Activated CD4-positive, alpha-beta T cell treated with anti-CD3 and anti-CD28 coated beads, Interleukin-2, amount 50 U/mL, for 4 hours (primary cell): Measurements from ENCODE around the gene MOCS3.
"Not testable (repeated sequence)": the region's sequence is repeated elsewhere in the genome, so short reads cannot be mapped to it uniquely, and the experiment has no call there.

ENCODE experiments used
- DNase-seq, 2 experiments: peaks; one replicate each; pipeline ENCODE4 v3.0.0-alpha.2; 2020

Gene MOCS3

DNA sequence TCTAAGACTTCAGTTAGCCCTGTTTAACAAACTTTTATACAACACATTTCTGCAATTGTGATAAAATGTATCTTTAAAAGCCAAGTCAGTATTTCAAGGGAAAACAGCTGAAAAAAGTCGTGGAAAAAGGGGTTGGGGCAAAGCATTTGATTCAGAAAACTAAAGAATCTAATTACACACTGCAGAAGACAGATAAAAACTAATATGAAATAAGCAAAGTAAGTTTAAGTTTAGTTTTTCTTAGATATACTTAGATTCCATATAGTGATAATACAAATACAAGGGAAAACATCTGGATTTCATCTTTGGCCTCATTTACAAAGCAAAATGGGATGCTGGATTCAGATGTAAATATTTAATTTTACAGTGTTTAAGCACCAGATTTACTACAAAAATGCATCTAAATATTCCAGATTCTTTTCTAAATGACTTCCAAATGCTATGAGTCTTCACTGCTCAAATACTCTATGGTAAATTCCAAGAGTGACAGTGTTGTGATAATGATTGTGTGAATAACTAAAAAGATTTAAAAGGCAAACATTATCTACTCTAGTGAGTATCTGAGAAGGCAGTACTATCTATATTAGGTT, 25.8 kb upstream of the MOCS3 start:
- DNase-seq = no peak

DNA sequence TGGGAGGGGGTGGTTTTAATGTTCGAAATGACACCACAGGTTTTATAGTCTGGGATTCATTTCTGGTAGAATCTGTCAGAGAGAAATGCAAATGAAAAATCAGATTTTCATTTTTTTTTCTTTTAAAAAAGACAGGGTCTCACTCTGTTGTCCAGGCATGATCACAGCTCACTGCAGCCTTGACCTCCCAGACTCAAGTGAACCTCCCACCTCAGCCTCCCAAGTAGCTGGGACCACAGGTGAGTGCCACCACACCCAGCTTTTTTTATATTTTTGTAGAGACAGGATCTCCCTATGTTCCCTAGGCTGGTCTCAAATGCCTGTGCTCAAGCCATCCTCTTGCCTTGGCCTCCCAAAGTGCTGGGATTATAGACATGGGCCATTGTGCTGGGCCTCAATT, 25.0 kb upstream of the MOCS3 start:
- no peak for DNase-seq

DNA sequence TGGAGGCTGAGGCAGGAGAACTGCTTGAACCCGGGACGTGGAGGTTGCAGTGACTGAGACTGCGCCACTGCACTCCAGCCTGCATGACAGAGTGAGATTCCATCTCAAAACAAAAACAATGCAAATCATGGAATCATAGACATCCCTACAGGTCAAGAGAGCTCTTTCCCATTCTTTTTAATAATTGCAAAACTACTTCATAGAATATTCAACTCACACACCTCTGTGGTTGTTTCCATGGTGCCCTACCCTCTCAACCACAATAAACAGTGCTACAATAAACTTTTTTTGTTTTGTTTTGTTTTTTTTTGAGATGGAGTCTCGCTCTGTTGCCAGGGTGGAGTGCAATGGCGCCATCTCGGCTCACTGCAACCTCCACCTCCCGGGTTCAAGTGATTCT, 15.5 kb upstream of the MOCS3 start:
- no peak for DNase-seq

DNA sequence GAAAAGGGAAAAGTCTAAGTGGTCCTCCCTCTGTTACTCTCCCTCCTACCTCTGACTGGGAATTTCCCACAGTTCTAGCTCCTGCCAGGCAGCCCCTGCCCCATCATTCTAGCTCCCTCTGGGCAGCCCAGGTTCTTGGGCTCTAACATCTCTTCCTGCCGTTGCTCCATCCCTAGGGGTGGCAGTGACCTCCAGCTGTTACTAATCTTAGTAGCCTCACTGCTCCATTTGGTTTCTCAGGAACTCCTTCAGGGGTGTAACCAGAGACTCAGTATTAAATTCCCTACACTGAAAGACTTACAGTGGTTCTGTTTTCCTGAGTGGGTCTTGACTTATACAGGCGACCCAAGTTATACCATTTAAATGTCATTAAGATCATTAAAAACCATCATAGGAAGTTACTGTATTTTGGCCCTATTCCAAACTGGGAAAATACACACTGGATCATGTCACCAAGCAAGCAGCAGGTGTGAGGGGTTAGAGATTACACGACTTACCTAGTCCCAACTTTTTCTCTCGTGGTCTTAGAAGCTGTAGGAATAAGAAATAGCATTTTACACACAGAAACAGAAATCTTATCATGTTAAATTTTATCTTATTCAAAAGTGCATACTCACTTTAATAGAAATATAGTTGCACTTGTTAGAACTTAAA, 10.4 kb upstream of the MOCS3 start:
- no peak for DNase-seq

DNA sequence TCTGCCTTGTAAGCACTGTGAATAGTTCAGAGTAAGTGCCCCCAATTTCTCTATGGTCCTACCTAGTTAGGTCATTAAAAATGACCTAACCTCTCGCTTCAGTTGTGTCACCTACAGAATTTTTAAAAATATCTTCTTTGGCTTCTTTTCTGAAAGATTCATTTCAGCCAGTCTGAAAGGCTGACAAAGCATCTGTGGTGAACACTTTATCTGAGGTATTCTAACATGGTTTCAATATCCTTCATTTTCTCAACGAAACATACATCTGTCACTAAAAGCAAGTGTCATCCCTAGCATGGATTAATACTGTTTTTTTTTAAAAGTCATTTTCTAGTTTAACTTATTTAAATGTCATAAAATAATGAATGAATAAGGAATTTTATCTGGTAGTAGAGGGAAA, 5.4 kb upstream of the MOCS3 start:
- no peak for DNase-seq

DNA sequence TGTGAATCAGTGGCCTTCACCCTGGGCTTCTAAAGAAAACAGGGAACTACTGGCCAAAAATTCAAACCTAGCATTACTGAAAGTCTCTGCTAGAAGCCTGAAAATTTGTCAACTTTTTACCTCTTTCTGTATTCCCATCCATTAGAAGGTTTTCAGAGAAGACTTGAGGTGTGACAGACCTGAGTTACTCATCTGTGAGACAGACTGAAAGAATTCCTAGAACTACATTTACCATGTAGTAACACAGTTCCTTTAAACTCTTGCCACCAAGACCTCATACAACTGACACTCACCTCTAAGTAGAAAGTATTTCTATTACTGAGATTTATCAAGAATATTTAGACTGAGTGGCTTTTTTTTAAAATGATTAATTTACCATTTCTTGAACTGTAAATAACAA, 4.8 kb upstream of the MOCS3 start:
- DNase-seq = no peak

DNA sequence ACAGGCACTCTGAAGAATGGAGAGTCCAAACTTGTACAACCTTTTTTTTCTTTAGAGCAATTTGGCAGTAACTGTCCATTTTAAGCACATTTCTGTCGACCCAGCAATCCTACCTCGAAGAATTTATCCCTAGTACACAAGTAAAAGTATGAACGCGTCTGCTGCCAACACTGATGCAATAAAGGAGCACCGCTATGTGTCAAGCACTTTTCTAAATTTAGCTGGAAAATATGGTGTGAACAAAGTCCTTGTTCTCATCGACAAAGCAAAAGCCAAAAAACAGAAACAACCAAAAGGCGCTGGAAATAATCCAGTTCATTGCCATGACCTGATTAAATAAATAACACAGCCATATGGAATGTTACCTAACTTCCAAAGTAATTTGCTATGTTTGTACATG, 1.3 kb upstream of the MOCS3 start:
- DNase-seq = no peak

DNA sequence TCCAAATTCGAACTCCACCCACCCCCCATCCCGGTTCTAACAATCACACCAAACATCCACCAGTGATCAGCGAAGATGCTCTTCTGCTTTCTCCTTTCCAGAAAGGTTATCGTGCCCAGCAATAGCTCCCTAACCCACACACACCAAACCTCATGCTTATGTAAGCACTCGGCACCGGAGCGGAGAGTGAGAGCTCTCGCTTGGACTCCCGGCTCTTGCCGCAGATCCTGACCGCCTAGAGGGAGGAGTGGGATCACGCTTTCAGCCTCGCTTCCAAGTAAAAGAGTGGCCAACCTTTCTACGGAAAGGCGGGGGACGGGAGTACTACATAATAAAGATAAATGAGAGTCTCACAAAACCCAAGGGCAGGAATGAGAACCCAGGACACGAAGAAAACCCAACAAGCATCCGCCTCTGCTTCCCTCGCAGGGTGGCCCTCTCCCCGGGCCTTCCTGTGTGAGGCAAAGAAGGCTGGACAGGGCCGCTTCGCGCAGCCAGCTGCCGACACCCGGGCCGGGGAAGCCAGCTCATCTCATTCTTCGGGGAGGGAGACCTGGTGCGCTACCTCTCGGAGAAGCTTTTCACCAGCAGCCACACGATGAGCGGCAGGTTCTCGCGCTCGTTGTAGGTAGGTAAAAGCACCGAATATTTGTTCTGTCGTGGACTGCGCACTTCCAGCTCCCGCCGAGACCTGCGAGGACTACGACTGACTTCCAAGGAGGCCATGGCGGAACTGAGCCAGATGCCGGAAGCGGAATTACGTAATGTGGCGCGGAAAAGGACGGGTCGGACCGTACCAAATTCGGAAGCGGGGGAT, 612 bp upstream of the MOCS3 start, which contains the start of gene DPM1:
DPM1 (minus strand) TSS at position 735 of the 817 bp plus-strand sequence; CDS start at position 726, 9 bp downstream.
- DNase-seq = peak; percentile 84 to 85

DNA sequence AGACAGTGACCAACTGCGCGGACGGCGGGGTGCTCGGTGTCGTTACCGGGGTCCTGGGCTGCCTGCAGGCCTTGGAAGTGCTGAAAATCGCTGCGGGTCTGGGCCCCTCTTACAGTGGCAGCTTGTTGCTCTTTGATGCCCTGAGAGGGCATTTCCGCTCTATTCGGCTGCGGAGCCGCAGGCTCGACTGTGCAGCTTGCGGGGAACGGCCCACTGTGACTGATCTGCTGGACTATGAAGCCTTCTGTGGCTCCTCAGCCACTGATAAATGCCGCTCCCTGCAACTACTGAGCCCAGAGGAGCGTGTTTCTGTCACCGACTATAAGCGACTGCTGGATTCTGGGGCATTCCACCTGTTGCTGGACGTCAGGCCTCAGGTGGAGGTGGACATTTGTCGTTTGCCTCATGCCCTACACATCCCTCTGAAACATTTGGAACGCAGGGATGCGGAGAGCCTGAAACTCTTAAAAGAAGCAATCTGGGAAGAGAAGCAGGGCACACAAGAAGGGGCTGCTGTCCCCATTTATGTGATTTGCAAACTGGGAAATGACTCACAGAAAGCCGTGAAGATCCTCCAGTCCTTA, 1.0 kb downstream of the MOCS3 start:
- no peak for DNase-seq

DNA sequence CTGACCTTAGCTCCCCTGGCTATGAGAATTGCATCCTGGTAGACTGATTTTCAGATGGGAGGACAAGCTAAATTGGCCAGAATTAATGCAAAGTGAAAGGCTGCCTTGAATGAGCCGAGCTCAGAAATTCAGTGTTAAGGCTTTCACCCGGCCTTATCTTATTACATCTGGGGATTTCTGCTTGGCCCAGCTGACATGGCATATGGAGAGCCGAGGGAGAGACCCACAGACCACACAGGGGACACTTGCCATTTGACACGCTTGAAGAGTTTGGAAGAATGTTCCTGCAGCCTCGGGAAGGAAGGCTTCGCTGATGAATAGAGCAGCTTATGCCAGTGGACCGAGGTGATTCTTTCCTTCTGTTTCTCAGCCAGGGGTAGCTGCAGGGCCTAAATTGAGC, 9.0 kb downstream of the MOCS3 start:
- no peak for DNase-seq

DNA sequence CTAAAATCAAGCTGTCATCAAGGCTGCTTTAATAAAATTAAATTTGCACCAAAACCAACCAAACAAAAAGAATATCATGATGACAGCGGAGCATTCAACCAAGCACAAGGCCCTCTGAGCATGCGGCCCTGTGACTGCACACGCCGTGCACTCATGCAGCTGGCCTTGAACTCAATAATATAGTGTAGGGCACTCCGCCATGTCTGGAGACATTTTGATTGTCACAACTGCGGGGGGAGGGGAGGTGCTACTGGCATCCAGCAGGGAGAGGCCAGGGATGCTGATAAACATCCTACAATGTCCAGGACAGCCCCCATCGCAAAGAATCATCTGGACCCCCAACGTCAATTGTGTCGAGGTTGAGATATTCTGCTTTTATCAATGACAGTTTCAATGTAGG, 9.7 kb downstream of the MOCS3 start:
- DNase-seq = no peak

DNA sequence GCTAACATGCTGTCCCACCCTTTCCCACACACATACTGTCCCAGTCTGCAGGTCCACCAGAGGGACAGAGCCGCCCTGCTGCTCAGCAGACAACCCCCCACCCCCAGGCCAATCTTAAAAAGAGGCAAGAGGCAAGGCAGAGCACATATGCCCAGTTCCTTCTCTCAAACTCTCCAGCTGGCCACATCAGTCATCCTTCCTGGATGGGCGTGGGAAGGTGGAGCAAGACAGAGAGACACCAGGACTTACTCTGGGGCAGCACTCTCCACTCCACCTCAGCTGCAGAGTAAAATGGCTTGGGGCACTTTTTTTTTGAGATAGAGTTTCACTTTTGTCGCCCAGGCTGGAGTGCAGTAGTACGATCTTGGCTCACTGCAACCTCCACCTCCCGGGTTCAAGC, 10.8 kb downstream of the MOCS3 start:
- DNase-seq = no peak

DNA sequence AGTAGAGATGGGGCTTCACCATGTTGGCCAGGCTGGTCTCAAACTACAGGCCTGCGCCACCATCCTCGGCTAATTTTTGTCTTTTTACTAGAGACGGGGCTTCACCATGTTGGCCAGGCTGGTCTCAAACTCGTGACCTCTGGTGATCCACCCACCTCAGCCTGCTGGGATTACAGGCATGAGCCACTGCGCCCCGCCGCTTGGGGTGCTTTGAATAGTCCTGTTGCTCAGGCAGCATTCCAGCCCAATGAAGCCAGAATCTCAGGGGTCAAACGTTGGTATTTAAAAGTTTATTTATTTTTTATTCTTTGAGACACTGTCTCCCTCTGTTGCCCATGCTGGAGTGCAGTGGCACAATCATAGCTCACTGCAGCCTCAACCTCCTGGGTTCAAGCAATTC, 11.3 kb downstream of the MOCS3 start:
- DNase-seq = no peak

DNA sequence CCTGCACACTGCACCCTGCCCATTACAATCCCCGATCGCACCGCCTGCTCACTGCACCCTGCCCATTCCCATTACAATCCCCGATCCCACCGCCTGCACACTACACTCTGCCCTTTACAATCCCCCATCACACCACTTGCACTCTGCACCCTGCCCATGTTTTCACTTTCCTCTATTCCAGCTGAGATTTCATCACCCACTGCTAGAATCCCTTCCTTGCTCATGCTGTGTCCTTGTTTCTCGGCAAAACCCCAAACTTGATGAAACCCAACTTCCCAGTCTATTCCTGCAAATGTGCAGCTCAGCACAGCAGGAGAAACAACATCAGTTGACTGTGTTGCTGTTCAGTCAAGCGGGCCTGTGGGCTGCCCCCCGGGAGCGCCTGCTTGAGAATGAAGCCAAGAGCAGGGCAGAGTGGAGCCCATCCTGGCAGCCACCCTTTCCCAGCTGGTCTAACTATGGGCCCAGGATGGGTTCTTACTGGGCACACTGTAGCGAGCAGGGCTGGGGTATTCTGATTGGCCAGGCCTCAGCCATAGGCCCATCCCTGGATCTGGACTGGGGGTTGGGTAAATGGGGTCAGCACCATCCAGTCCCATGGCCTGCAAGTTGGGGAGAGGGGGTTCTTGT, 17.2 kb downstream of the MOCS3 start:
- no peak for DNase-seq

DNA sequence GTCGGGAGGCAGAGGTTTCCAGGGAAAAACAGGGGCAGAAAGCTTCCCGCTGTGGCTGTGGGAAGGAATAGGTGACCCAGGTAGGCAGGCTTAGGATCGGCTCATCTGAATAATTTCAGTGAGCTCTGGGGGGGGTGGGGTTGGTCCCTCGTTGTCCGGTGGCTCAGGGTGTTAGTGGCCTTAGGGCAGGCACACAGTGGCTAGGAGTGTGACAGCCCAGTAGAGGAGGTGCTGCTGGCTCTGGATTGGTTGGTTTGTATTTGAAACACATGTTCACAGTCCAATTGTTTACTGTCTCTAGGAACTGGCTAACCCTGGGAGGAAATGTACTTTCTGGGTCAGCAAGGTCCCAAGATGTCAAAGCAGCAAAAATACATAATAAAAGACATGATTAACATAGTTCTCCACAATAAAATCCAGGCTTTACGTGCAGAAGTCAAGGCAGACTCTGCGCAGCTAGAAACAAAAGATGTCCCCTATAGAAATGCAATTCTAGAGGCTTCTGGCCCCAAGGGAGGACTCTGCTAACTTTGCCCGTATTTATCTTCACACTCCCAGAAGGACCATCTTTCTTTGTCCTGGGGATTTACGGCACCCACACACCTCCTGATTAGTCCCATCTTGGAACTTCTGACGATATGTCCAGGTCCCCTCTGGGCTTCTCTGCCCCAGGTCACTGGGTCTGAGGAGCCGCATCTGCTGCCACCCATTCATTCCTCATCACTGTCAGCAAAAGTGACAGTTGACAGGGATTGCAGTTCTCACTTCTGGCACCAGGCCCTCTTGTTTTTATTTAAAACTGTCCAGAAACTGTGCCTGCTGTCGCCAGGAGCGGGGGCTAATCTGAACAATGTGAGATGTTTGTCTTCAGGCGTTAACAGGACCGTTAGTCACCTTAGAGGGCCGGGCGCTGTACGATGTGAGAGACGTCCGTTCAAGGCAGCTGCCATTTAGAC, 18.7 kb downstream of the MOCS3 start:
- no peak for DNase-seq

DNA sequence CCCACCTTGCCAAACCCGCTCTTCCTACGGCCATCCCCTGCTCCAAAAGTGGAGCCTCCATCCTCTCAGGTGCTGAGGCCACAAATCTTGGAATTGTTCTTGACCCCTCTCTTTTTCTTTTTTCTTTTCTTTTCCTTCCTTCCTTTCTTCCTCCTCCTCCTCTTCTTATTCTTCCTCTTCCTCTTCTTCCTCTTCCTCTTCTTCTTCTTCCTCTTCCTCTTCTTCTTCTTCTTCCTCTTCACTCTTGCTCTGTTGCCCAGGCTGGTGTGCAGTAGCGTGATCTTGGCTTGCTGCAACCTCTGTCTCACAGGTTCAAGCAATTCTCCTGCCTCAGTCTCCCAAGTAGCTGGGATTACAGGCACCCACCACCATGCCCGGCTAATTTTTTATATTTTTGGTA, 19.9 kb downstream of the MOCS3 start:
- not testable (repeated sequence) for DNase-seq

DNA sequence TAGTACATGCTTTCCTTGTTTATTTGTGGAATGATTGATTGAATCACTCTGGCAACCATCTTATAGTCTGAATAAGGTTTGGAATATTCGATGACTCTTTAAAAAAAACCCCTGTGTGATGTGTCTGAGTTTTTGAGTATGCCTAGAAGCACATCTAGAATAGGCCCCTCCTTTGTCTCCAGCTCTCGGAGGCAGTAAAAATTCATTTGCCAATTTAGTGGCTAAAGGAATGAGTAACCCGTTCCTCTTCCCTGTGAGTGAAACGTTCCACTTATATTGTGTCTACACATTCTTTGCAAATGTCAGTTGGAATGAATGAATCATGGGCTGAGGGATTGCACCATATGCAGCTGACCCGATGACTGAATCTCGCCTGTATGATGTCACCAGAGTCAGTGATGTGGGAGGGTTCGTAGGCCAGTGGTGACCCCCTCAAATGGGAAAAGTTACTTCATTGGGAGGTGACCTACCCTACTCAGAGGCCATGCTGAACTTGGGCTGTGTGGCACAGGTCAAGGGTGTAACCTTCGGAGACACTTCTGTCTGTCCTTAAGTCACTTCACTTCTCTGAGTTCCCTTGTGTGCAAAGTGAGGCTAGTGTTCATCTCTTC, 21.6 kb downstream of the MOCS3 start:
- no peak for DNase-seq

DNA sequence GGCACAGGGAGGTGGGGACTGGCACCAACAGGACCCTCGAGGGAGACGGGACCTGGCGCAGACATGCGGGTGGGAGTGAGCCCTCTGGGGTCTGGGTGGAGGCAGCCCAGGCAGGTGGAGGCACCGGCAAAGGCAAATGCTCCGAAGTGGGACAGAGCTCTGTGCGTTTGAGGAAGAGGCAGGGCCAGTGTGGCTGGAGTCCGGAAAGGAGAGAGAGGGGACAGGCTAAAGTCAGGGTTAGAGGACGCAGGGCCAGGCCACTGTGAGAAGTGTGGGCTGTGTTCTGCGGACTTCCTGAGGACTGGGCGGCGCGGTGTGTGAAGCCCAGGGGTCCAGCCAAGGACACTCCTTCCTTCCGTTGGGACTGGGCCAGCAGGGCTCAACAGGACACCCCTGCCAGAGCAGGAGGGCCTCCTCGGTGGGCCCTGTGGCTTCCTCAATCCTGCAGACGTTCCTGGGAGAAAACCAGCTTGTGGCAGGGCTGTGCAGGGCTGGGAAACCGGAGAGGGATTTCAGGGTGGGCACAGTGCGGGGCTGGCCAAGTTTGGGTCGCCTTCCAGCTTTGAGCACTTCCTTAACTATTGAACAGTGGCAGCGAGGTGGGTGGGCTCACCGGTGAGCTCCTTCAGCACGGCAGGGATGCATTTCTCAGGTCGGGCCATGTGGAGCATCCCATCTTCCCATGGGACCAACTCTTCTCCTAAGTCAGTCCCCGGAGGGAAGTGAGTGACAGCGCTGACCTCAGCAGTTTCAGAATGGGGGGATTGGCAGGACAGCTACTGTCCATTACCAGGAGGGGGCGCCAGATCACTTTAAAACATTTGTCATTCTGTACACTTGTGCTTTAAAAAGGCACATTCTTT, 22.5 kb downstream of the MOCS3 start:
- DNase-seq = peak; percentile 48 to 49

DNA sequence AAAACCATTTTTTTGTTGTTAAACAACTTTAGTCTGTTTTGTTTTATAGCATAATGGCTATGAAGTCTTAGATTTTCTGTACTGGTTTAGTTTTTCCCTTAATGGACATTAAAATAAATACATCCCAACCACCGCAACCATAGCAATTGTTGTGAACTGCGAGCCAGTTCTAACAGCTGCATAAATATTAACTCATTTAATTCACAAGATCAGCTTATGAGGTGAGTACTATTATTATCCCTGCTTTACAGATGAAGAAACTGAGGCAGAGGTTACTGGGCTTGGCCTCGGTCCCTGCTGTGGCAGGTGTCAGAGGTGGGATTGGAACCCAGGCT, 23.1 kb downstream of the MOCS3 start:
- no peak for DNase-seq

DNA sequence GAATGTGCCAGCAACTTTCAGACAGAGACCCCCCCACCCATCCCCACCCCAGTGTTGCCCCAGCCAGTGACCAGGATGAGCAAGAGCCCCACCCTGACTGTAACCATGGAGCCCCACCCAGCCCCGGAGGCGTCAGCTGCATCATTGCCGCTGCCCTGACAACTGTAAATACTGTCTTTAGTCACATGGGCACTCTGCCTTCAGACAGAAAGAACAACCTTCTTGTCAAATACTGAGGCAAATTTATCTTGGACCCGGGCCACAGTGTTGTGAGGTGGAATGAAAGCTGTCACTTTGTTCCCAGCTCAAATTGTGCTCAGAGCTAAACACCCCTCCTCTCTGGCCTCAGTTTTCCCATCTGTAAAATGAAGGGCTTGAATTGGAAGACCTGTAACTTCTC, 23.7 kb downstream of the MOCS3 start:
- no peak for DNase-seq

DNA sequence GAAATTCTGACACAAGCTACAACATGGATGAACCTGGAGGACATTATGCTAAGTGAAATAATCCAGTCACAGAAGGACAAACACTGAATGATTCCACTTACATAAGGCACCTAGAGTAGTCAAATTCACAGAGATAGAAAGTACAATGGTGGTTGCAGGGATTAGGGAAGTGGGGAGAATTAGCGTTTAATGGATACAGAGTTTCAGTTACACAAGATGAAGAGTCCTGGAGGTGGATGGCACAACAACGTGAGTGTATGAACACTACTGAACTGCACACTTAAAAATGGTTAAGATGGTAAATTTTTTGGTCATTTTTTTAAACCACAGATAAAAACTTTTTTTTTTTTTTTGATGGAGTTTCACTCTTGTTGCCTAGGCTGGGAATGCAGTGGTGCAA, 24.7 kb downstream of the MOCS3 start:
- no peak for DNase-seq
